Activated naive CD8-positive, alpha-beta T cell treated with anti-CD3 and anti-CD28 coated beads, Interleukin-2, amount 50 U/mL, for 24 hours (primary cell): Measurements from ENCODE around the gene FAM174C.

Experiments
- ATAC-seq: fragments of 150-1000 bp; cut with Tn5 transposase; one replicate; pipeline ENCODE4 v1.10.0; 2021
- DNase-seq: peaks from one replicate; pipeline ENCODE4 v3.0.0; 2021
- H3K27ac Mint-ChIP-seq: one replicate; pipeline ENCODE4 v1.8.0; 2021; ENCODE audit warnings: mild to moderate bottlenecking, mixed read lengths
- H3K27me3 Mint-ChIP-seq: one replicate; pipeline ENCODE4 v1.8.0; 2021; ENCODE audit warnings: mixed read lengths
- H3K36me3 Mint-ChIP-seq: one replicate; pipeline ENCODE4 v1.8.0; 2021; ENCODE audit warnings: low read depth, mixed read lengths
- H3K4me1 Mint-ChIP-seq: one replicate; pipeline ENCODE4 v1.8.0; 2021; ENCODE audit warnings: mixed read lengths
- H3K4me3 Mint-ChIP-seq: one replicate; pipeline ENCODE4 v1.8.0; 2021; ENCODE audit warnings: mild to moderate bottlenecking, moderate library complexity, mixed read lengths
- H3K9me3 Mint-ChIP-seq: one replicate; pipeline ENCODE4 v1.8.0; 2021; ENCODE audit warnings: mixed read lengths

Gene FAM174C

DNA sequence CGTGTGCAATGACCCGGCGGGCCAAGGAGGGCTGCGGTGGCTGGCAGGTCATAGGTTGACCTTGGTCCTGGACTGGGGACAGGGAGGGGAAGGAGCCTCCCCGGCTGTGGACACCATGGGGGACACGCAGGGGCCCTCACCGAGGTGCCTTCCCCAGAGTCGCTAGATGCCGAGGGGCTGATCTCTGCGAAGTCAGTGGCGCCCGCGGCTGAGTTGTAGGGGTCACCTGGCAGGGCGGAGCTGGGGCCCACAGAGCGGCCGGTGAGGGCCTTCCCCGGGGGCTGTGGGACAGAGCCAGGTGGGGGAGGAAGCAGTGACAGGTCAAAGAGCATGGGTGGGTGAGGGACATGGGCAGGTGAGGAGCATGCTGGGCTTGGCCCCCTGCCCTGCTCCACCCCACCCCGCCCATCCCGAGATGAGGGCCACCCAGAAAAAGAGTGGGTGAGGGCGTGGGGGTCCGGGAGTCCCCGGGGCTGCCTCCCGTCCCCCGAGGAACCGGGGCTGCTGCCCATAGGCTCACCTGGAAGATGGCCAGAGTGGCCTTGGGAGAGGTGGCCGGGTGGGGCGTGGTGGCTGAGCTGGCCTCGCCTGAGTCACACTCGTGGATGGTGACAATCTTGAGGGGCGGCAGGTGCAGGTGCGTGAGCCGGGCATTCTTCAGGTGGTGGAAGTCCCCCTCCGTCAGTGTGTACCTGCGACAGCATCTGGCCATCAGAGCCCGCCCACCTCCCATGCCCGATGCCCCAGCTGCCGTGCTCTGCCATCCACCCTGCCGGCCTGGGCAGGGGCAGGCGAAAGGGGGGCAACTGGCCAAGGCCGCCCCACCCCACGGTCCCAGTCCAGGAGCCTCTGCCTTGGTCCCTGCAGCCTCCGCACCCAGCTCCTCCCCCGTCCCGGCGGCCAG lies 41.0 kb upstream of the FAM174C start:
- H3K27ac Mint-ChIP-seq = no peak overlapping the region
- peaks cover 11% of the 10 kb centered on the region for H3K4me1 Mint-ChIP-seq

DNA sequence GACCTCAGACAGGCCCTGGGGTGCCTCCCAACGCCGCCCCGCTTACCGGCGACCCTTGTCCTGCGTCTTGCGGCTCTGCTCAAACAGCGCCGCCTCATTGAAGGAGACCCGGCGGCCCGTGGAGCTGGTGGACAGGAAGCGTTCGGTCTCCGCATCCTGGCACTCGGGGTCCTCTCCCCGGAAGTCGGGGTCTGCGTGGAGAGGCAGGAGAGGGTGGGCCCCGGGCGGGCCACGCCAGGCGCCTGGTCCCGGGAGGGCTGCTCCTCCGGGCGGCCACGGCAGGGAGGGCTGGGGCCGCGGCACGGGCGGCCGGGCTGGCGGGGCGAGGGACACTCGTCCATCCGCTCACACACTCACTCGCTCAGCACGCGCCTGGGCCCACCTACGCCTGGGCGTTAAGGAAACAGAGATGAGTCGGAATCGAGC lies 40.4 kb upstream of the FAM174C start:
- no peaks in the 10 kb centered on the region for H3K9me3 Mint-ChIP-seq
- no peak overlapping the region for H3K27ac Mint-ChIP-seq
- no peak for DNase-seq
- H3K4me1 Mint-ChIP-seq = peaks cover 13% of the 10 kb centered on the region
- no peaks in the 10 kb centered on the region for H3K36me3 Mint-ChIP-seq
- H3K27me3 Mint-ChIP-seq = peaks cover 12% of the 10 kb centered on the region
- ATAC-seq = no peak
- H3K4me3 Mint-ChIP-seq = no peak overlapping the region

More for the DNA sequence above, 41.0 kb upstream of the FAM174C start:
- H3K4me3 Mint-ChIP-seq = no peak overlapping the region
- no peak for DNase-seq
- peaks cover 10% of the 10 kb centered on the region for H3K27me3 Mint-ChIP-seq
- ATAC-seq = no peak
- no peaks in the 10 kb centered on the region for H3K9me3 Mint-ChIP-seq
- no peaks in the 10 kb centered on the region for H3K36me3 Mint-ChIP-seq

DNA sequence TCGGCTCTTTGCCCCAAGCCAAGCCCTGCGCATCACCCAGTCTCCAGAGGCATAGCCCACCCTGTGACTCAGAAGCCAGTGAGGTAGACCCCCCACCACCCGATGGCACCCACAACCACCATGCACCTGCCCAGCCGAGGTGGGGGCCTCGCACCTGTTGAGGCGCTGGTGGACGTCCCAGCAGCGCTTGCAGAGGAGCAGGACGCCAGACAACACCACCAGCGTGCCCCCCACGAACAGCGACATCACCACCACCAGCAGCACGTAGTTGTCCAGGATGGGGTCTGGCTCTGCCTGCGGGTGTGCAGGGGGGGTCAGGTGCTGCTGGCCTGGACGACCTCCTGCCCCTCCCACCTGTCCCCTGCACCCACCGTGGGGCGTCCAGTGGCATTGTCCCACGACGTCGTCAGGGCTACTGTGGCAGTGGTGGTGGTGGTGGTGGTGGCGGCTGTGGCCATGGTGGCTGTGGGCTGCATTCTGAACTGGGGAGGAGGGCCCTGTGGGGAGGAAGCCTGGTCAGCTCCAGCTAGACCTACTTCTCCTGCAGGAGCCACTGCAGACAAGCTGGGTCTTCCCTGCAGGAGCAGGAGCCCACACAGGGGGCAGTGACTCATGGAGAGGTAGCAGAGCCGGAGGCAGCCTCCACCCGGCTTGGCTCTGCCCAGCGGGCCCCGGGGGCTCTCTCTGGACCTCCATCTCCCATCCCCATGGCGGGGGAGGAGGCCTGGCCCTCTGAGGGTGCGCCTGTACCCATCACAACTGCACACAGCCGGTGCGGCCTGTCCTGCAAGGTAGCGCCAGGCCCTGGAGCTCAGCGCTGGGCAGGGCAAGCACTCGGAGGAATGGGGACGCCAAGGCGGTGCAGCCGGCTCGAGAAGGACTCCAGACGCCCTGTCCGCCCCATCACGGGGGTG lies 39.4 kb upstream of the FAM174C start:
- ATAC-seq (no peak), DNase-seq (no peak)
- Mint-ChIP-seq H3K27me3 (peaks cover 12% of the 10 kb centered on the region), H3K4me3 (no peak overlapping the region), H3K27ac (no peak overlapping the region), H3K36me3 (no peaks in the 10 kb centered on the region), H3K4me1 (peaks cover 18% of the 10 kb centered on the region), H3K9me3 (no peaks in the 10 kb centered on the region)

DNA sequence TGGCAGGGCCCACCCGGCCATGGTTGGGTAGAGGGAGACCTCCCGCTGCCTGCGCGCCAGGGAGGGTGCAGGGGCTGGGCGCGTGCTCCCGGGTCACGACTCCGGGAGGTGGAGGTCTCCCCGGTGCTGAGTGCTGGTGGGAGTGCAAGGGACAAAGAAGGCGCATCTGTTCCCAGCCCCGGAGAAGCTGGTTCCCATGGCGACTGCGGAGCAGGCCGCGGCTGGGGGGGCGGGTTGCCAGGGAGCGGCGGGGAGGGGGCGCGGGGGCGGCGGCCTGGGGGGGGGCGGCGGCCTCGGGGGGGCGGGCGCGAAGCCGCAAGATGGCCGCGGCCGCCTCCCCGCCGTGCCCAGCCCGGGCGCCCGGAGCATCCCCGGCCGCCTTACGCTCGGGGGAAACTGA lies 38.8 kb upstream of the FAM174C start:
- Mint-ChIP-seq H3K27me3 (peaks cover 14% of the 10 kb centered on the region), H3K4me1 (peaks cover 25% of the 10 kb centered on the region), H3K9me3 (no peaks in the 10 kb centered on the region), H3K36me3 (no peaks in the 10 kb centered on the region), H3K4me3 (no peak overlapping the region), H3K27ac (no peak overlapping the region)
- no peak for ATAC-seq
- no peak for DNase-seq

DNA sequence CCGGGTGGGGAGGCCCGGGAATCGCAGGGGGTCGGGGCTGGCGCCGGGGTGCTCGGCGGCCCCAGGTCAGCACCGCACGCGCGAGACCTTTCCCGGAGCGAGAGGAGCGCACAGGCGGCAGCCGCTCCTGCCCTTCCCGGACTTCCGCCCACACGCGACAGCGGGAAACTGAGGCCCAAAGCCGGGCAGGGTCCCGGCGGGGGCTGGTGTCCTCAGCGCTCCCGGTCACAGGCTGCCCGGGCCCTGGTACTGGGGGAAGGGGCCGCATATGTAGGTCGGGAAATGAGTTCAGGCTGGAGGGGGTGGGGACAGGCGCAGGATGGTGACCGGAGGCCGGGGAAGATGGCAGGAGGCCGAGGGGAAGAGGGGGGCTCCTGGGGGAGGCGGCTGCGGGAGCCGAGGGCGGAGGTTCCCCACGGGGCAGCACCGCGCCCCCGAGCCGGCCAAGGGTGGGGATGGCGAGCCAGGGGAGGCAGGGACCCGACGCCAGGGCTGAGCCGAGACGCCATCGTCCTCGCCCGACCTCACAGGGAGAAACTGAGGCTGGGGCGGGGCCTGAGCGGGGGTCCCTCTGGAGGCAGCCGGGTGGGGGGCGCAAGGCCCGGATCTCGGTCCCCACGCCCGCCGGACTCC lies 38.2 kb upstream of the FAM174C start:
- H3K9me3 Mint-ChIP-seq = no peaks in the 10 kb centered on the region
- peaks cover 25% of the 10 kb centered on the region for H3K4me1 Mint-ChIP-seq
- H3K36me3 Mint-ChIP-seq = no peaks in the 10 kb centered on the region
- H3K27ac Mint-ChIP-seq = no peak overlapping the region
- H3K27me3 Mint-ChIP-seq = peaks cover 14% of the 10 kb centered on the region
- ATAC-seq = no peak
- no peak for DNase-seq
- peak overlapping the region; percentile 21 for H3K4me3 Mint-ChIP-seq

DNA sequence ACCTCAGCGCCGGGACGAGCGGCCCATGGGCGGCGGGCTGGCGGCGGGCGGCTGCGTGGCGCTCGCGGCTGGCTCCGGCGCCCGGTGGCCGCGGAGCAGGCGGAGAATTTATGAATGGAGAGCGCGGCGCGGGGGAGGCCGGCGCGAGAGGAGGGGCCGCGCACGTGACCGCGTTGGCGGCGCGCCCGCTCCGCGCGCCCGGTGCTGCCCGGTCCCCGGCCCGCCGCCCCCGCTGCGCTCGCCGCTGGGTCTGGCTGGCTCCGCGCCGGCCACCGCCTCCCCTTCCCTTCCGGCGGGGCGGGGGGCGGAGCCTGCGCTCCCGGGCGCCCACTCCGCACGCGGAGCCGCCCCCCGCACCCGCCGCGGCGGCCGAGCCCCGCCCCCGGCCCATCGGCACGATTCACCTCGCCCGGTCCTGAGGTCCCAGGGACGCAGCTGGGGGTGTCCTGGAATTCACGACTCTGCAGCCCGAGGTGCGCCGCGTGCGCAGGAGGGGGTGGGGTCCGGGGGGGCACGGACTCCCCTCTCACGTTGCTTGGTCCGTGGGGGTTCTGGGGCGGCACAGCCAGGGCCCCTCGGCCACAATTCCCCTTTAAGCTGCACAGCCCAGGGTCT lies 37.5 kb upstream of the FAM174C start, which contains the start of gene CBARP:
Gene CBARP (minus strand): TSS at position 252 of the 615 bp plus-strand sequence. CDS start 1,905 bp downstream, outside the sequence.
- Mint-ChIP-seq H3K4me3 (peak within 1 kb of the TSS; percentile 61), H3K4me1 (peaks cover 27% of the 10 kb centered on the region), H3K36me3 (peaks cover under 1% of the 10 kb centered on the region), H3K9me3 (no peaks in the 10 kb centered on the region), H3K27ac (peak within 1 kb of the TSS; percentile 22), H3K27me3 (peaks cover 14% of the 10 kb centered on the region)
- ATAC-seq (no peak), DNase-seq (peak; percentile 36)

DNA sequence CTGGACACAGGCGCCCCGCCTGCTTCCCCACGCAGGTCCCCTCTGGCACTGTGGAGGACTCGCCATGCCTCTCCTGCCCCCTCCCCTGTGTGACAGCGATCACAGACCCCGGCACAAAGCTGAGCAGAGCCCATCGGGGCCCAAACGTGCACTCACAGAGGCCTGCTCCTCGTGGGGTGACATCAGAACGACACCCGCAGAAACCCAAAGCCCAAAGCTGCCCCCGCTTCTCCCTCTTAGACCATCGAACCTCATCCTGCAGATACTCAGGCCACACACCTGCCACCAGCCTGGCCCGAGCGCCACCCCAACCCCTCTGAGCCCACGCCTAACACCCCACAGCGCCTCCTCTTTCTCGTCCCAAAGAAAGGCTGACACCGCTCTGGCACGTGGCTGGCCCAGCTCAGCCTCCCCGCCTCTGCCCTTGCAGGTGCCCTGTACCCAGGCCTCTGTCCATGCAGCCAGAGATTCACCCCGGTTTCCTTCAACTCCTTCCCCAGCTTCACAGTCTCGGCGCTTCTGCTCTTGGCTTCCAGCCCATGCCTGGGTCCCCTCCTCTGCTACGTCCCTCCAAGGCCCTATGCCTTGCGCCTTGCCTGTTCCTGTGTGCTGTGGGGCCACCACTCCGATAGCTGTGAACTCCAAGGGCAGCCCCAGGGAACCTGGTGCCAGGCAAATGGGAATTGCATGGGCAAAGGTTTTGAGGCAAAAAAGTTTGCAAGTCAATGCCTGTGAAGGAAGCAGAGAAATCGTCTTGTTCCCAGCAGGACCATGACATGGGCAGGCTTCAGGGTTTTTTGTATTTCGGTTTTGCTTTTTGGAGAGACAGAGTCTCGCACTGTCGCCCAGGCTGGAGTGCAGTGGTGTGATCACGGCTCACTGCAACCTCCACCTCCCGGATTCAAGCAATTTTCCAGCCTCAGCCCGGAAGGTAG lies 36.7 kb upstream of the FAM174C start:
- no peak for ATAC-seq

DNA sequence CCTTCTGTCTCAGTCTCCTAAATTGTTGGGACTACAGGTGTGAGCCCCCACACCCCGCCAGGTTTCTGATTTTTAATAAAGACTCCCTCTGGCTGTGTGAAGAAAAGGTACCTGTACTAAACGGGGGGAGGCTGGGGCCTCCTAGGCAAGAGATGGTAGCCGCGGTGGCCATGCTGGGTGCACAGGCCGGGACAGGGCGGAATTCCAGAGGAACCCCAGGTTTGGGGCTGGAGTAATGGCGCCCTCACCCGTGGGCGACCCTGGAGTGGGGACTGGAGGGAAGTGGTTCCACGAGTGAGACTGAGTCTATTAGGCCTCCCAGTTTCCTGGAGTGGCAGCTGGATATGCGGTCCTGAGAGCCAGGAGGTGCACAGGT lies 35.9 kb upstream of the FAM174C start:
- peaks cover 2% of the 10 kb centered on the region for H3K36me3 Mint-ChIP-seq
- no peak overlapping the region for H3K4me3 Mint-ChIP-seq
- no peak for ATAC-seq
- peaks cover 14% of the 10 kb centered on the region for H3K27me3 Mint-ChIP-seq
- no peak for DNase-seq
- peak overlapping the region; percentile 60 for H3K27ac Mint-ChIP-seq
- H3K9me3 Mint-ChIP-seq = no peaks in the 10 kb centered on the region
- peaks cover 33% of the 10 kb centered on the region for H3K4me1 Mint-ChIP-seq

More for the DNA sequence above, 36.7 kb upstream of the FAM174C start:
- Mint-ChIP-seq H3K36me3 (peaks cover 2% of the 10 kb centered on the region), H3K27me3 (peaks cover 14% of the 10 kb centered on the region), H3K27ac (peak overlapping the region; percentile 22), H3K4me1 (peaks cover 33% of the 10 kb centered on the region), H3K9me3 (no peaks in the 10 kb centered on the region), H3K4me3 (peak overlapping the region; percentile 61)
- no peak for DNase-seq

DNA sequence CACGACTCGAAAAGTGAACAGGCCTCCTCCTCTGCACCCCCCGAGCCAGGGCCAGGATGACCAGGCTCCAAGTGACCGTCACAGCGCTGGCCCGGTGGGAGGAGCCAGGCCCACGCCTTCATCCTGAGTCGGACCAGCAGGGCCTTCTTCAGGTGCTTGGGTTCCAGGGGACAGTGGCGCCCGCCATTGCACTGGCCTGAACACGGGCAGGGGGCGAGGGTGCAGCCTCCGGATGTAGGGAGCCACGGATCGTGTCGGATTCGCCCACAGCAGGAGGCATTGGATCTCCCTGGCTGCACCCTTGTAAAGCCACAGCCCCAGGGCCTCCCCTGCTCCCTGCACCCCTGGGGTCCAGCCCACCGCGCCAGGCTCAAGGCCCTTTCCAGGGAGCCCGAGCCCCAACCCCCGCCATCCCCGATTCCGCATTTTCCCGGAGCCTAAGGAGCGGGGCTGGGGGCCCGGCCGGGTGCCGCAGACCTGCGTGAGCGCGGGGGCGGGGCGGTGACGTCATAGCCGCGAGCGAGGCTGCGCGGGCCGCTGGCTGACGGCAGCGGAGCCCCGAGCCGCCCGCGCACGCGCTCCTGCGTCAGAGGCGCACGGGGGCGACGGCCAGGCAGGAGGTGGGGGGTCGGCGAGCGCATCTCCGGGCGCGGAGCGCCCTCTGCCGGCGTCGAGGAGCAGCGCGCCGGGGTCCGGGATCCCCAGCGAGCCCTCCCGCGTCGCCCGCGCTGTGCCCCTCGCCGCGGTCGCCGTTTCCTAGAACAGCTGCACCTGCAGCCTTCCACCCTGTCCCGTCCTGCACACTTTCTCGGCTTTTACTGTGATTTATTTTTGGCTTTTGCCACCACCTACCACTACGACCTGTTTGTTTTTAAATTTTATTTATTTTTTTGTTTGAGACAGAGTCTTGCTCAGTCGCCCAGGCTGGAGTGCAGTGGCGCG lies 35.3 kb upstream of the FAM174C start:
- peak overlapping the region; percentile 60 for H3K27ac Mint-ChIP-seq
- peak overlapping the region; percentile 86 for H3K4me3 Mint-ChIP-seq
- H3K4me1 Mint-ChIP-seq = peaks cover 38% of the 10 kb centered on the region
- no peaks in the 10 kb centered on the region for H3K9me3 Mint-ChIP-seq
- peaks cover 2% of the 10 kb centered on the region for H3K36me3 Mint-ChIP-seq
- peak; percentile 39 for ATAC-seq
- peak; percentile 95 for DNase-seq
- peaks cover 14% of the 10 kb centered on the region for H3K27me3 Mint-ChIP-seq

DNA sequence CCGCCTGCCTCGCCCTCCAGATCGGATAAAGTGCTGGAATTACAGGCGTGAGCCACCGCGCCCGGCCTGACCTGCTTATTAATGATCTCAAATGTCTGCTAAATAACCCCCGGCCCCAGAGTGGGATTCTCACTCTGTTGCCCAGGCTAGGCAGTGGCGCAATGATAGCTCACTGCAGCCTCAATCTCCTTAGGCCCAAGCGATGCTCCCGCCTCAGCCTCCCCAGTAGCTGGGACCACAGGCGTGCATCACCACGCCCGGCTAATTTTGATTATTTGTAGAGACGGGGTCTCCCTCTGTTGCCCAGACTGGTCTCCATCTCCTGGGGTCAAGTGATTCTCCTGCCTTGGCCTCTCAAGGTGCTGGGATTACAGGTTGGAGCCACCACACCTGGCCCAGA lies 34.4 kb upstream of the FAM174C start:
- H3K36me3 Mint-ChIP-seq = peaks cover 2% of the 10 kb centered on the region
- peaks cover 14% of the 10 kb centered on the region for H3K27me3 Mint-ChIP-seq
- no peak overlapping the region for H3K27ac Mint-ChIP-seq
- DNase-seq = no peak
- peak overlapping the region; percentile 86 for H3K4me3 Mint-ChIP-seq
- no peaks in the 10 kb centered on the region for H3K9me3 Mint-ChIP-seq
- H3K4me1 Mint-ChIP-seq = peaks cover 38% of the 10 kb centered on the region
- no peak for ATAC-seq

DNA sequence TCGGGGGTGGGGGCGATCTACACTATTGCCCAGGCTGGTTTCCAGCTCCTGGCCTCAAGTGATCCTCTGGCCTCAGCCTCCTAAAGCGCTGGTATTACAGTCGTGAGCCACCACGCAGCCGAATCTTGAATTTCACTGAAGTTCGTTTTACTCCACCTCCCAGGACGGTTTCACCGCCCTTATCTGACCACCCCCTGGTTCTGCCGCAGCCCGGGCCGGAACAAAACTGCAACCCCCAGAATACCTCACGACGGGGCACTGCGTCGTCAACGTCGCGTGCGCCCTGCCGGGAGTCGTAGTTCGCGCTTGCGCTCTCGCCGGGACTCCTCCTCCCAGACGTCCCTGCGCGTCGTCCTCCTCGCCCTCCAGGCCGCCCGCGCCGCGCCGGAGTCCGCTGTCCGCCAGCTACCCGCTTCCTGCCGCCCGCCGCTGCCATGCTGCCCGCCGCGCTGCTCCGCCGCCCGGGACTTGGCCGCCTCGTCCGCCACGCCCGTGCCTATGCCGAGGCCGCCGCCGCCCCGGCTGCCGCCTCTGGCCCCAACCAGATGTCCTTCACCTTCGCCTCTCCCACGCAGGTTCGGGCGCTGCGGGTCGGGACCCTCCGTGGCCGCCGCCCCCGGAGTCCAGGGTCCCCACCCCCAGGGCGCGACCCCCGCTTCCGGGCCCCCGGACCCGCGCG lies 33.8 kb upstream of the FAM174C start, which contains the start of gene ATP5F1D:
Gene ATP5F1D (plus strand): TSS at position 335 of the 679 bp plus-strand sequence. CDS start 100 bp downstream, at position 435.
- Mint-ChIP-seq H3K27me3 (peaks cover 14% of the 10 kb centered on the region), H3K4me3 (peak within 1 kb of the TSS; percentile 86), H3K27ac (peak within 1 kb of the TSS; percentile 88), H3K9me3 (no peaks in the 10 kb centered on the region), H3K4me1 (peaks cover 38% of the 10 kb centered on the region), H3K36me3 (peaks cover 2% of the 10 kb centered on the region)
- DNase-seq (peak; percentile 95), ATAC-seq (peak; percentile 74)
